IPS DF 6.9 (cell line): ENCODE measurements around the gene ARHGAP6.
"Not testable (repeated sequence)": the region's sequence is repeated elsewhere in the genome, so short reads cannot be mapped to it uniquely, and the experiment has no call there.

Experiments
- DNase-seq: peaks from one replicate; pipeline ENCODE4 v3.0.0-alpha.2; 2013; ENCODE audit warnings: low read depth, low spot score
- H3K27ac ChIP-seq: one replicate; pipeline ENCODE4 v1.5.1; 2013; ENCODE audit warnings: low read length, control low read depth
- H3K27me3 ChIP-seq: 2 replicates; pipeline ENCODE4 v1.6.1; 2013; ENCODE audit warnings: mild to moderate bottlenecking, low read length; ENCODE audit not compliant: control insufficient read depth, insufficient read depth
- H3K36me3 ChIP-seq: 2 replicates; pipeline ENCODE4 v1.6.1; 2013; ENCODE audit warnings: low read length; ENCODE audit not compliant: control insufficient read depth, insufficient read depth
- H3K4me1 ChIP-seq: 2 replicates; pipeline ENCODE4 v1.6.1; 2013; ENCODE audit warnings: low read length; ENCODE audit not compliant: control insufficient read depth, insufficient read depth
- H3K4me3 ChIP-seq: 2 replicates; pipeline ENCODE4 v1.5.1; 2013; ENCODE audit warnings: mild to moderate bottlenecking, low read length
- H3K9me3 ChIP-seq: 2 replicates; pipeline ENCODE4 v1.6.1; 2013; ENCODE audit warnings: low read length, inconsistent platforms; ENCODE audit not compliant: control insufficient read depth, insufficient read depth
- WGBS: extraction: QIAGEN DNeasy Blood & Tissue Kit; methylation state at CpG from one replicate; pipeline ENCODE4 v1.1.7; 2013; ENCODE audit warnings: mixed read lengths, missing lambda C conversion rate; ENCODE audit not compliant: insufficient read length, insufficient coverage; 5-methylcytosine and 5-hydroxymethylcytosine counted together

ARHGAP6 gene

DNA sequence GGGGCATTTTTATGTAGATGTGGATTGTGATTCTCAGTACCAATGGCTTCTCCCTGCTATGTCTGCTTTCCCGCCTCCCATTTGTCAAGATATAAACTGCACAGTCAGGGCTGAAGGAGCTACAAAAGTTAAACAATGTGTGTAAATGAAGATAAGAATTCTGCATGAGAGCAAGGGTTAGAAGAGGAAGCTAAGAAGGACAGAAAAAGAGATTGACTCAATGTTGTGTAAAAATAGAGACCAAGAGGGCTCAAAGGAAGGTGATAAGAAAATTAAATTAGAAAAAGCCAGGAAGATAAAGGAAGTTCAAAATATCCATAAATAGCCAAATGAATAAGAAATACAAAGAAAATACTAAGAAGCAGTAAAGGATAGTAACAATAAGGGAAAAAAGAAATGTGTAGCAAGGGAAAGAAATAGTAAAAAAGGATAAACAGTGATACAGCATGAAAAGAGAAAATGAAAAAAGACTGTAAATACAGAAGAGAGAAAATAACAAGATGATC lies 290.1 kb downstream of the ARHGAP6 start:
- Histone ChIP-seq H3K36me3 (no peaks in the 10 kb centered on the region), H3K4me1 (no peaks in the 10 kb centered on the region), H3K9me3 (no peaks in the 10 kb centered on the region), H3K4me3 (no peak overlapping the region), H3K27ac (no peak overlapping the region), H3K27me3 (no peaks in the 10 kb centered on the region)
- no CpG with 5 or more reads among the region's 1 CpG for WGBS
- DNase-seq, result no peak

DNA sequence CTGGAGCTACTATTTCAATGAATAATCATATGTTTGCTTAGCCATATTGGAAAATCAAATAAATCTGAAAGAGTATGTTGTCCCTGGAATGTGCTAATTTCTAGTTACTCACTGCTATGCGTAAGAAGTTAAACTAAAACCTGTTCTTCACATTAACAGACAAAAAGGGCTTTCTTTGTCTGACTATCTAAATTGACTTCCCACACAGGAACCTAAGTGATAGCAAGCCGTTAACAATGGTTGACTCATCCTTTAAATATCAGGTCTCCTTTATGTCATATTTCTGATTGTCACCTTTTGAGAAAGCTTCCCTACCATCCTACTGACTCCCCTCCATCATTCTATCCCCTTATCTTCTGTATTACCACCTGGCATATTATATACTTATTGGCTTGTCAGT lies 291.1 kb downstream of the ARHGAP6 start:
- Histone ChIP-seq H3K4me1 (no peaks in the 10 kb centered on the region), H3K27ac (no peak overlapping the region), H3K9me3 (no peaks in the 10 kb centered on the region), H3K4me3 (no peak overlapping the region), H3K36me3 (no peaks in the 10 kb centered on the region), H3K27me3 (no peaks in the 10 kb centered on the region)
- no CpG with 5 or more reads among the region's 2 CpGs for WGBS
- DNase-seq, result no peak

DNA sequence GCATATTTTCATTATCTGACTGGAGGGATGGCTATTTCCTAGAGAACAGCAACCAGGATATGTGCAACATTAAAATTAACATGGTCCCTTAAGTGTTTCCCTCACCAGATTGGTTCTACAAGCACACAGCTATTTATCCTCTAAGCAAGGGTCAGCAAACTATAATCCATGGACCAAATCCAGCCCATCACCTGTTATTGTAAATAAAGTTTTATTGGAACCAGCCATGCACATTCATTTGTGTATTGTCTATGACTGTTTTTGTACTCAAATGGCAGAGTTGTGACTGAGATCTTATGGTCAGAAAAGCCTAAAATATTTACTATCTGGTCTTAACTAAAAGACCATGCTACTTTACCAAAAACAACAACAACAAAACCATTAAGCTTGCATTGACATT lies 294.6 kb downstream of the ARHGAP6 start:
- Histone ChIP-seq H3K9me3 (no peaks in the 10 kb centered on the region), H3K4me3 (no peak overlapping the region), H3K27ac (no peak overlapping the region), H3K4me1 (no peaks in the 10 kb centered on the region), H3K36me3 (no peaks in the 10 kb centered on the region), H3K27me3 (no peaks in the 10 kb centered on the region)
- no peak for DNase-seq

DNA sequence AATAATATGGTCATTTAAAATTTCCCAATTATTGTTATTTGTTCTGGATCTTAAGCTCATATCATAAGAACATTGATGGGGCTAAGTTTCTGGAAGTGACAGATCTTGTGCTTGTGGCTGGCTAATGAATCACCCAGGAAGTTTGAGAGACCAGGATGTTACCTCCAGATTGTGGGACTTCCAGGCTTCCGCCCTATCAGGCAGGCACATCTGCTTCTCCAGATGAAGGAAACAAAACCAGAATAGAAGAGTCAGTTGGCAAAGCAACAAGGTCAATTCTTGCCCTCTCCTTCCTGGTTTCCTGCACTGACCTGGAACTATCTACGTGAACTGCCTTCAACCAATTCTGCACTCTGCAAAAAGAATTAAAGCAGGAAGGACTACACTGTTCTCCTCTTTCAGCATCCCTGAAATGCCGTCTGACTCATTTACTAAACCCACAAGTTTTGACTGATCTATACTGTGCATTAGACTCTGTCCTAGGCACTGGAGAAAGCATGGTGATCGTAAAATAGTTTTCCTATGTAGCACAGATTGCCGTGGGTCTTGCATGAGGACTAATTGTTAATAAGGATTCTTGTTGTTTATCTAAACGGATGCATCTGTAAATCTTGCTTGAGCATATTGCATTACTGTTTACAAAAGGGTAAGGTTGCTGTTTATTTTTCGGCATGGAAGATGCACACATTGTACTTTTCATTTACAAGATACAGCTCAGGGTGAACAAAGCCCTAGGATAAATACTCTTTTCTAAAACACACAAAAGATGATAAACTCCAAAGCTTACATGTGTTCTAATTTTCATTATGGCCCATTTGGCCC lies 297.9 kb downstream of the ARHGAP6 start:
- WGBS, result no CpG with 5 or more reads among the region's 7 CpGs

DNA sequence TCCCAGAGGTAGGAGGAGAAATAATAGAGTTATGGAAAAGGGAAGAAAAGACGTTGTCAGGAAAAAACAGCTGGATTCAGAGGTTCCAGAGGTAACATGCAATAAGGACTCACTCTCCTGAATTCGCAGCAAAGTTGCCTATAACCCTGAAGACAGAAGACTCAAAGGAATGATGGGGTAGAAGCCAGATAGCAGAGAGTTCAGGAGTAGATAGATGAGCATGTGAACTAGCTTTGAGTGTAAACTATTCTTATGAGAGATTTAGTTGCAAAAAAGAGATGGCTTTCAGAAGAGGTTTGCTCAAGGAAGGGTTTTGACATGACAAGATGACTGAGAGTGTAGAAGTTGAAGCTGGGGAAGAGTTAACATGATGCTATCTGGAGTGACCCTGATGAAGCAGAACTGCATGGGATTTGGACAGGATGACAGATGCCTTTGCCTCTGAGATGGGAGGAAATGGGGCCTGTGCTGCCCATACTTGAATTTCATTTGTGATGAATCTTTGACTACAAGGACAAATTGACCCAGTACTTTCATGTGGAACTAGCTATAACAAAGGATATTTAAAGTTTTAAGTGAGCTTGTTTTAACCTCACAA lies 298.6 kb downstream of the ARHGAP6 start:
- DNase-seq, result no peak
- no peaks in the 10 kb centered on the region for H3K4me1 ChIP-seq
- WGBS, result no CpG with 5 or more reads among the region's 2 CpGs

More for the DNA sequence above, 297.9 kb downstream of the ARHGAP6 start:
- H3K4me1 ChIP-seq, result no peaks in the 10 kb centered on the region
- H3K27ac ChIP-seq, result no peak overlapping the region
- no peak for DNase-seq
- H3K27me3 ChIP-seq, result no peaks in the 10 kb centered on the region
- H3K36me3 ChIP-seq, result no peaks in the 10 kb centered on the region
- H3K9me3 ChIP-seq, result no peaks in the 10 kb centered on the region
- no peak overlapping the region for H3K4me3 ChIP-seq

DNA sequence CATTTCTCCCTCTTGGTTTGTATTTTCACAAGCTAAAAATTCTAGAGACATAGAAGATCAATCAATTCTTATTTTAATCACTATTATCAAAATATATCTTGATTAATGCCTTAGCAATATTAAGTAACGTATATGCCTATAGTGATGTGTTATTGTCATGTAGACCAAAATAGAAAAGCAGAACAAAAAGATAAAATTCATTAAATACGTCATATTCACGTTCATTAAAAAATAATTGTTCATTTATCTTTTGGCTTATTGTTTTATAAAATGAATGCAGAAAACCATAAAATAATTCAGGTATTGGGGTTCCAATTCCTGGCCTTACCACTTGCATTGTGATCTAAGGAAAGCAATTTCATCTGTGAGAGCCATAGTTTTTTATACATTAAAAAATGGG lies 300.3 kb downstream of the ARHGAP6 start:
- Histone ChIP-seq H3K27me3 (no peaks in the 10 kb centered on the region), H3K4me1 (no peaks in the 10 kb centered on the region), H3K4me3 (no peak overlapping the region), H3K9me3 (no peaks in the 10 kb centered on the region), H3K36me3 (no peaks in the 10 kb centered on the region), H3K27ac (no peak overlapping the region)
- DNase-seq, result no peak
- WGBS, result no CpG with 5 or more reads among the region's 3 CpGs

More for the DNA sequence above, 298.6 kb downstream of the ARHGAP6 start:
- Histone ChIP-seq H3K36me3 (no peaks in the 10 kb centered on the region), H3K9me3 (no peaks in the 10 kb centered on the region), H3K27ac (no peak overlapping the region), H3K27me3 (no peaks in the 10 kb centered on the region), H3K4me3 (no peak overlapping the region)

DNA sequence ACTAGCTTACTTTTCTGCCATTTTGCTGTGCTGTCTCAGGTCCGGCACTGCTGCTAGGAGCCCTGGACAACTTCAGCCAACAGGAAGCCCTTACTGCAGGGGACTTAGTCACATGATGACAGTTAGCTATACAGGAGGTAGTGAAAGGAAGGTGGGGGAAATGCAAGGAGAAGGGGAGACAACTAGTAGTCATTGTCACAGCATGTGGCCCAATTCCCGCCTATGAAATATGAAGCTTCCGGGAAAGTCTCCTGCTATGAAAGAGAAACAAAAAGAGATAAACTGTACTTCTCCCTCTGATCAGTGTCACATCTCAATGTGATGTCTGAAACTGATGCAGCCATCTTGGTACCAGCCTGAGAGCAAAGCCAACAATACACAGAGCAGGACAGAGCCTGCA lies 300.9 kb downstream of the ARHGAP6 start:
- no peaks in the 10 kb centered on the region for H3K9me3 ChIP-seq
- H3K4me1 ChIP-seq, result no peaks in the 10 kb centered on the region
- no peaks in the 10 kb centered on the region for H3K36me3 ChIP-seq
- no peak overlapping the region for H3K27ac ChIP-seq
- no CpG with 5 or more reads among the region's 3 CpGs for WGBS
- H3K4me3 ChIP-seq, result no peak overlapping the region
- no peak for DNase-seq
- no peaks in the 10 kb centered on the region for H3K27me3 ChIP-seq

DNA sequence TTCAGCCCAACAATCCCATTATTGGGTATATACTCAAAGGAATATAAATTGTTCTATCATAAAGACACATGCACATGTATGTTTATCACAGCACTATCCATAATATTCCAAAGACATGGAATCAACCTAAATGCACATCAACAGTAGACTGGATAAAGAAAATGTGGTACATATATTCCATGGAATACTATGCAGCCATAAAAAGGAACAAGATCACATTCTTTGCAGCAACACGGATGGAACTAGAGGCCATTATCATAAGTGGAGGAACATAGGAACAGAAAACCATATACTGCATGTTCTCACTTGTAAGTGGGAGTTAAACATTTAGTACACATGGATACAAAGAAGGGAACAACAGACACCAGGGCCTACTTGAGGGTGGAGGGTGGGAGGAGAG lies 301.9 kb downstream of the ARHGAP6 start:
- no CpG with 5 or more reads among the region's 1 CpG for WGBS
- not testable (repeated sequence) for H3K9me3 ChIP-seq, DNase-seq, H3K36me3 ChIP-seq, H3K27me3 ChIP-seq, H3K4me3 ChIP-seq, H3K27ac ChIP-seq, H3K4me1 ChIP-seq

DNA sequence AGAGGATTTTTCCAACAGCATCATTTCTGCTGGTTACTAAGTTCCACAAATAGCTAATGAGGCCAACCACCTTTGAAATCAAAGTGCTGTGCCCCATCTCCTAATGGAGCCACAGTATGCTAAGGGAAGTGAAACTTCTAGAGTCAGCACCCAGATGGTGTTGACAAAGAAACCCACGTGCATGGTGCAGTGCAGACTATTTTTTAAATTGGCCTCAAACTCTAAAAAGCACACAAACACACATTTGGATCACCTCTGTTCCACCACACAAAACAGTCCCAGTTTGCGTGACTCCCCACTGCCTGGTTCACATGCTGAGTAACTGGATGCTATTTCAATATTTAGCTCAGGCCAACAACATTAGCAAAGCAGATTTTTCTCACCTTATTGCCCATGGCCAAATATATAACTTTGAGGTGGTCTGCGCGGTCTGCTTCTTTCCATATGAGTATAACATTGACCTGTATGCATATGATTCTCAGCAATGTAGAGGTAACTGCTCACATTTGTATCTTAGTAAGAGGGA lies 302.6 kb downstream of the ARHGAP6 start:
- WGBS, result no CpG with 5 or more reads among the region's 4 CpGs
- no peak for DNase-seq

DNA sequence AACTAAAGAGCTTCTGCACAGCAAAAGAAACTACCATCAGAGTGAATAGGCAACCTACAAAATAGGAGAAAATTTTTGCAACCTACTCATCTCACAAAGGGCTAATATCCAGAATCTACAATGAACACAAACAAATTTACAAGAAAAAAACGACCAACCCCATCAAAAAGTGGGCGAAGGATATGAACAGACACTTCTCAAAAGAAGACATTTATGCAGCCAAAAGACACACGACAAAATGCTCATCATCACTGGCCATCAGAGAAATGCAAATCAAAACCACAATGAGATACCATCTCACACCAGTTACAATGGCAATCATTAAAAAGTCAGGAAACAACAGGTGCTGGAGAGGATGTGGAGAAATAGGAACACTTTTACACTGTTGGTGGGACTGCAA lies 304.1 kb downstream of the ARHGAP6 start:
- no CpG with 5 or more reads among the region's 3 CpGs for WGBS
- not testable (repeated sequence) for H3K27me3 ChIP-seq, H3K4me1 ChIP-seq, H3K4me3 ChIP-seq, H3K36me3 ChIP-seq, H3K9me3 ChIP-seq, DNase-seq, H3K27ac ChIP-seq

More for the DNA sequence above, 302.6 kb downstream of the ARHGAP6 start:
- Histone ChIP-seq H3K9me3 (no peaks in the 10 kb centered on the region), H3K4me3 (no peak overlapping the region), H3K4me1 (no peaks in the 10 kb centered on the region), H3K36me3 (no peaks in the 10 kb centered on the region), H3K27ac (no peak overlapping the region), H3K27me3 (no peaks in the 10 kb centered on the region)
